Measurements from ENCODE around the gene ZDHHC6. TPM values are rescaled to one million over a fixed set of nuclear protein-coding genes. Genes with fewer than 3 reads are reported as not detected.
A peak's percentile ranks its signal among the peaks of the same experiment; 100 is the strongest.
"Not testable (repeated sequence)": the region's sequence is repeated elsewhere in the genome, so short reads cannot be mapped to it uniquely, and the experiment has no call there.

Gene ZDHHC6
- total and polyA plus RNA-seq, 7 donors: 10.7 to 27.7 (median 14.0) TPM

DNA sequence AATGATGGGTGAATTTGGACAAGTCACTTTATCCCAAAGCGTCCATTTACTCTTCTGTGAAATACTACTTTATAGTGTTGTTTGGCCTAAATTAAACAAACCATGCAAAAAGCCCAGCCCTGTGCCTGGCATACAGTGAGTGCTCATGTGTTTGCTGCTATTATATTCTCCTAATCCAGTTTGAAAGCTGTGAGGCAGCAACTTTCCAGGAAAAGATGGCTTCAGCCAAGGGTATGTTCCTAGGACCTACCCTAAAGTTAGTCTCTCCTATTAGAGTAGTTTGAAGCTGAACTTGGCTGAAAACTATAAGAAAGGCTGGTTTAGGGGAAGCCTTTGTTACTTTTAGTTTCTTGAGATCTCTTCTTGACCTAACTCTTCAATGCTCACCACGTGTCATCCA is 52.9 kb downstream of the ZDHHC6 start:
- Histone ChIP-seq H3K4me3 (no peak overlapping the region), H3K4me1 (no peaks in the 10 kb centered on the region), H3K36me3 (ENCODE audit: insufficient read depth in 1 of 2, low read depth in 1 of 2) (no peaks in the 10 kb centered on the region), H3K27ac (no peak overlapping the region), H3K27me3 (ENCODE audit: insufficient read depth in 3 of 3, low read length in 2 of 3) (no peaks in the 10 kb centered on the region), H3K9me3 (no peaks in the 10 kb centered on the region)
- intact Hi-C loops (cut with DNase I): no loop called here
- DNase-seq: no peak
- TF ChIP-seq, protein P1, sequence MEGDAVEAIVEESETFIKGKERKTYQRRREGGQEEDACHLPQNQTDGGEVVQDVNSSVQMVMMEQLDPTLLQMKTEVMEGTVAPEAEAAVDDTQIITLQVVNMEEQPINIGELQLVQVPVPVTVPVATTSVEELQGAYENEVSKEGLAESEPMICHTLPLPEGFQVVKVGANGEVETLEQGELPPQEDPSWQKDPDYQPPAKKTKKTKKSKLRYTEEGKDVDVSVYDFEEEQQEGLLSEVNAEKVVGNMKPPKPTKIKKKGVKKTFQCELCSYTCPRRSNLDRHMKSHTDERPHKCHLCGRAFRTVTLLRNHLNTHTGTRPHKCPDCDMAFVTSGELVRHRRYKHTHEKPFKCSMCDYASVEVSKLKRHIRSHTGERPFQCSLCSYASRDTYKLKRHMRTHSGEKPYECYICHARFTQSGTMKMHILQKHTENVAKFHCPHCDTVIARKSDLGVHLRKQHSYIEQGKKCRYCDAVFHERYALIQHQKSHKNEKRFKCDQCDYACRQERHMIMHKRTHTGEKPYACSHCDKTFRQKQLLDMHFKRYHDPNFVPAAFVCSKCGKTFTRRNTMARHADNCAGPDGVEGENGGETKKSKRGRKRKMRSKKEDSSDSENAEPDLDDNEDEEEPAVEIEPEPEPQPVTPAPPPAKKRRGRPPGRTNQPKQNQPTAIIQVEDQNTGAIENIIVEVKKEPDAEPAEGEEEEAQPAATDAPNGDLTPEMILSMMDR (IDR thresholded peaks at IDR 0.05): no peak
- no peak for ATAC-seq
- WGBS, 3 donors: 84 to 88% (median 86%) methylated on average over 2 of the region's 2 CpGs

DNA sequence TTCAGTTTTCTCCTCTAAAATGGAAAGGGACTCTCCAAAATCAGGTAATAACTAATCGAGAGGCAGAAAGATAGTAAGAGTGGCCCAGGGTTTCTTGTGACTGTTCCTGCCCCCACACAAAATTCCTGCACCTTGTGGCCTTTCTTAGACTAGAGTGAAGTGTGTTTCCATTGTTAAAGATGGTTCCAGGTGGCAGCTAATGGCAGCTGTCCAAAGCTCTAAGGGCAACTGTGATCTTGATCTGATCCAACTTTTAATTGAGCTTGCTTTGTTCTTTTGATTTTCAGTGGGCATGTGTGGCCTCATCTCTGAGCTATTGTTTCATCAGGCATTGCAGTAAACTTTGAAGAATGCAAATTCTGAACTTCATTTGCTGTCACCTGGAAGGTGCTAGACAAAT is 53.4 kb downstream of the ZDHHC6 start:
- Histone ChIP-seq H3K36me3 (ENCODE audit: insufficient read depth in 1 of 2, low read depth in 1 of 2) (no peaks in the 10 kb centered on the region), H3K27me3 (ENCODE audit: insufficient read depth in 3 of 3, low read length in 2 of 3) (no peaks in the 10 kb centered on the region), H3K4me1 (no peaks in the 10 kb centered on the region), H3K27ac (no peak overlapping the region), H3K9me3 (no peaks in the 10 kb centered on the region), H3K4me3 (no peak overlapping the region)
- TF ChIP-seq, protein P1 (IDR thresholded peaks at IDR 0.05): no peak
- DNase-seq: no peak
- no peak for ATAC-seq
- intact Hi-C loops (cut with DNase I): no loop called here
- 64 to 78% (median 67%) methylated on average over 1 of the region's 1 CpG for WGBS, 3 donors

DNA sequence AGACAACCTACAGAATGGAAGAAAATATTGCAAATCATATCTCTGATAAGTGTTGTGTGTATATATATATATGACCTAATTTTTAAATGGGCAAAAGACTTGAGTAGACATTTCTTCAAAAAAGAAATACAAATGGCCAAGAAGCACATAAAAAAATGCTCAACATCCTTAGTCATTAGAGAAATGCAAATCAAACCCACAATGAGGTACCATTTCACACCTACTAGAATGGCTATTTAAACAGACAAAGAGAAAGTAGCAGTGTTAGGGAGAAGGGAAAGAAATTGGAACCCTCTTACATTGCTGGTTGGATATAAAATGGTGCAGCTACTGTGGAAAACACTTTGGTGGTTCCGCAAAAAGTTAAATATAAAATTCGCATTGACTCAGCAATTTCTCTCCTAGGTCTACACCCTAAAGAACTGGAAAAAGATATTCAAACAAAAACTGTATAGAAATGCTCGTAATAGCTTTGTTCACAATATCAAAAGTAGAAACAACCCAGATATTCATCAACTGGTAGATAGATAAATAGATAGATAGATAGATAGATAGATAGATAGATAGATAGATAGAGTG is 56.5 kb downstream of the ZDHHC6 start:
- DNase-seq: no peak
- no peak for ATAC-seq
- intact Hi-C loops (cut with DNase I): no loop called here
- no peaks in the 10 kb centered on the region for H3K9me3 ChIP-seq
- H3K36me3 ChIP-seq (ENCODE audit: insufficient read depth in 1 of 2, low read depth in 1 of 2): no peaks in the 10 kb centered on the region
- WGBS, 3 donors: 90 to 95% (median 93%) methylated on average over 3 of the region's 3 CpGs
- no peaks in the 10 kb centered on the region for H3K4me1 ChIP-seq
- no peak overlapping the region for H3K4me3 ChIP-seq
- no peak overlapping the region for H3K27ac ChIP-seq
- TF ChIP-seq, protein P1 (IDR thresholded peaks at IDR 0.05): no peak
- no peaks in the 10 kb centered on the region for H3K27me3 ChIP-seq (ENCODE audit: insufficient read depth in 3 of 3, low read length in 2 of 3)

DNA sequence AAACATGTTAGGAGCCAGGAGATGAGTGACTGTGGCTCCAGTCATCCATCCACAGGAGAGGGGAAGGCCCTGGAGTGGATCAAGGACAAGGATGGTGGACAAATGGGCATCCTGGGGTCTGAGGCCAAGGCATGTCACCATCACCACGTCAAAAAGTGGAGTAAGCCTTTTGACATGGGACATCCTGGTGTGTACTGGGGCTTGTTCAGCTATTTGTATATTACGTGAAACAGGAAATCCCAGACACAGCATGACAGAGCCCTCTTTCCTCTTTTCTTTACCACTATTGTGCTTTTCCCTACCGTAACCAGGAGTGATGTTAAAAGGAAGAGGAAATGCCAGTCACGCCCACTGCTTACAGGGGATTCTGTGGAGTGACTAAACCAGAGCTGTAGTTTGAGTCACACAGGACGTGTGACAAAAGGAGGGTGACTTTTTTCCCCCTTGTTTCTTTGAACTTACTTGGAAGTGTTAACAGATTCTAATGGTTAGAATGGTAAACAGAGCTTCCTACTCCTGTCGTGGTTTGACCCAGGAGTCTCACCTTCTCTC is 57.4 kb downstream of the ZDHHC6 start:
- intact Hi-C loops (cut with DNase I): no loop called here
- Histone ChIP-seq H3K4me1 (no peaks in the 10 kb centered on the region), H3K27me3 (ENCODE audit: insufficient read depth in 3 of 3, low read length in 2 of 3) (no peaks in the 10 kb centered on the region), H3K36me3 (ENCODE audit: insufficient read depth in 1 of 2, low read depth in 1 of 2) (no peaks in the 10 kb centered on the region), H3K4me3 (no peak overlapping the region), H3K9me3 (no peaks in the 10 kb centered on the region), H3K27ac (peak overlapping the region; percentile 42)
- DNase-seq: peak in 1 of 2 donors; percentile 30
- TF ChIP-seq, protein P1 (IDR thresholded peaks at IDR 0.05): no peak
- 22 to 35% (median 30%) methylated on average over 6 of the region's 6 CpGs for WGBS, 3 donors
- ATAC-seq: peak in 3 of 4 donors; percentile 56 to 64 (median 61)

DNA sequence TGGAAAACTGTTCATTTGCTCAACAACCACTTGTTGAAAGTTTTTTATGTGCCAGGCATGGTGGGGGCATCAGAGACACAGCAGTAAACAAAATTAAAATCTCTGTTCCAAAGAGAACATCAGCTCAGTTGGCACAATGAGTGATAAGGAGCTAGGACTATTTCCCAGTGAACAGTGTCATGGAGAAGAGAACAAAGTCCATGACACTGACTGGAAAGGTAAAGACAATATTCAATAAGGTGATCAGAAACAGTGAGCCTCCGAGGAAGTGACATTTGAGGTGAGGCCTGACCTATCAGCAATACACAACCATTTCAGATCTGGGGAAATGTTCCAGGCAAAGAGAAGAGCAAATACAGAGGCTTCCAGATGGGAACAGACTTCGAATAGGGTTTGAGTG is 58.2 kb downstream of the ZDHHC6 start:
- intact Hi-C loops (cut with DNase I): no loop called here
- TF ChIP-seq, protein P1 (IDR thresholded peaks at IDR 0.05): no peak
- Histone ChIP-seq H3K27me3 (ENCODE audit: insufficient read depth in 3 of 3, low read length in 2 of 3) (no peaks in the 10 kb centered on the region), H3K4me1 (no peaks in the 10 kb centered on the region), H3K27ac (peak overlapping the region; percentile 42), H3K9me3 (no peaks in the 10 kb centered on the region), H3K36me3 (ENCODE audit: insufficient read depth in 1 of 2, low read depth in 1 of 2) (no peaks in the 10 kb centered on the region), H3K4me3 (no peak overlapping the region)
- 73 to 87% (median 83%) methylated on average over 2 of the region's 2 CpGs for WGBS, 3 donors
- ATAC-seq: no peak
- DNase-seq: no peak

DNA sequence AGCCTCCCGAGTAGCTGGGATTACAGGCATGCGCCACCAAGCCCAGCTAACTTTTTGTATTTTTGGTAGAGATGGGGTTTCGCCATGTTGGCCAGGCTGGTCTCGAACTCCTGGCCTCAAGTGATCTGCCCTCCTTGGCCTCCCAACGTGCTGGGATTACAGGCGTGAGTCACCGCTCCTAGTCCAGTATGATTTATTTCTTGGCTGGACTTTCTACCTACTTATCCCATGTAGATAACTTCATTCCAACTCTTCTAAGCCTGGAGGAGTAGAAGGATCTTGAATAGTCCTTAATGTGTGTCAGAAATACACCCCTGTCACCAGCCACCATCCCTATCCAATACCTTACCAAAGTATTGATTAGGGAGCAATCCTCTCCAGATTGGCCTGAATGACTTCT is 58.7 kb downstream of the ZDHHC6 start:
- WGBS, 3 donors: 79 to 82% (median 81%) methylated on average over 7 of the region's 7 CpGs
- DNase-seq; H3K27ac ChIP-seq; H3K4me1 ChIP-seq; intact Hi-C loops (cut with DNase I); ATAC-seq; H3K9me3 ChIP-seq; H3K36me3 ChIP-seq (ENCODE audit: insufficient read depth in 1 of 2, low read depth in 1 of 2); H3K4me3 ChIP-seq; H3K27me3 ChIP-seq (ENCODE audit: insufficient read depth in 3 of 3, low read length in 2 of 3): not testable (repeated sequence)
